ENCODE results near the gene SPATA21. TPM values are rescaled to one million over a fixed set of nuclear protein-coding genes. Genes with fewer than 3 reads are reported as not detected.

The SPATA21 gene
- total RNA-seq, 4 donors from 2014 or later = not detected

DNA sequence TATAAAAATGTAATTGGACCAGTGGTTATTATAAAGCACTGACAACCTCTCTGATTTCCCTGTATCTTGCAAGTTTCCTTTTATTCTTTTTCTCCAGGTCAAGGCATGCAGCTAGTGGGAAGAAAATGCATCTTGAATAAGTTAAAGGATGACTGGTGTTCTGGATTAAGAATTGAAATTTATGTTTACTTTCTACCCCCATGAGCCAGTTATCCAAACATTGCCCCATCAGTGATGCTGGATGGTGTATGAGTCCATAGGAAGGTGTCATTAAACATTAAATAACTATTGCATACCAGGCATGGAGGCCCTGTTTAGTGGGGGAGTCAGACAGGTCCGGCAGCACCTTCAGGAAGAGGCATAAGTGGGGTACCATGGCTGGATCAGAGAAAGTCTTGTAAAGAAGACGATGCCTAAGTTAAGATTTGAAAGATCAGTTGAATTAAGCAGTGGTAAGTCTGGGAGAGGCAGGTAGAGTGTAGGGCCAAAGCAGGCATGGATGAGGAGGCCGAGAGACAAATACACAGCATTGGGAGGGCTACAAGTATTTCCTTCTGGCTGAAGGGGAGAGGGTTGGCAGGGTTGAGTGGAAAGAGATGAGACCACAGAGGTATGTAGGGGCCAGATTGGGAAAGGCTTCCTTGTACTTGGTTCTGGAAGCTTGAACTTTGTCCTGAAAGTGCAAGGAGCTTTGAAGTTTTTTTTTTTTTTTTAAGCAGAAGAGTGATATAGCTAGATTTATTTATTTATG lies 64.5 kb downstream of the SPATA21 start:
- no peaks in the 10 kb centered on the region for H3K27me3 ChIP-seq
- peaks cover 0 to 88% (median 15%) of the 10 kb centered on the region in 4 donors for H3K4me1 ChIP-seq

DNA sequence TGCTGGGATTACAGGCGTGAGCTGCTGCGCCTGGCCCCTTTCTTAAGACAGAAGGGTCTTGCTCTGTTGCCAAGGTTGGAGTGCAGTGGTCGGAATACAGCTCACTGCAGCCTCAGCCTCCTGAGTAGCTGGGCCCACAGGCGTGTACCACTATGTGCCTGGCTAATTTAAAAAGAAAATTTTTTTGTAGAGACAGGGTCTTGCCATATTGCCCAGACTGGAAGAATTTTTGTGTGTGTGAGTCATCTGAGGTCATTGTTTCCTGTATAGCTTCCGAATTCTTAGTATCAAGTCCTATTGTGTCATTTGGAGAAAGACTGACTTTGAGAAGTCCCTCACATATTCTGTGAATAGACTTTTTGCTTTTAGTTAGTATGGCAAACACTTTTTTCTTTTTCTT lies 65.5 kb downstream of the SPATA21 start:
- DNase-seq = no peak
- Histone ChIP-seq H3K4me3 (no peak overlapping the region), H3K27me3 (no peaks in the 10 kb centered on the region), H3K27ac (no peak overlapping the region), H3K9me3 (no peaks in the 10 kb centered on the region), H3K4me1 (peaks cover 0 to 78% (median 15%) of the 10 kb centered on the region in 4 donors), H3K36me3 (no peaks in the 10 kb centered on the region)
- TF ChIP-seq POLR2A (IDR thresholded peaks at IDR 0.05) = no peak
- TF ChIP-seq, protein P1, sequence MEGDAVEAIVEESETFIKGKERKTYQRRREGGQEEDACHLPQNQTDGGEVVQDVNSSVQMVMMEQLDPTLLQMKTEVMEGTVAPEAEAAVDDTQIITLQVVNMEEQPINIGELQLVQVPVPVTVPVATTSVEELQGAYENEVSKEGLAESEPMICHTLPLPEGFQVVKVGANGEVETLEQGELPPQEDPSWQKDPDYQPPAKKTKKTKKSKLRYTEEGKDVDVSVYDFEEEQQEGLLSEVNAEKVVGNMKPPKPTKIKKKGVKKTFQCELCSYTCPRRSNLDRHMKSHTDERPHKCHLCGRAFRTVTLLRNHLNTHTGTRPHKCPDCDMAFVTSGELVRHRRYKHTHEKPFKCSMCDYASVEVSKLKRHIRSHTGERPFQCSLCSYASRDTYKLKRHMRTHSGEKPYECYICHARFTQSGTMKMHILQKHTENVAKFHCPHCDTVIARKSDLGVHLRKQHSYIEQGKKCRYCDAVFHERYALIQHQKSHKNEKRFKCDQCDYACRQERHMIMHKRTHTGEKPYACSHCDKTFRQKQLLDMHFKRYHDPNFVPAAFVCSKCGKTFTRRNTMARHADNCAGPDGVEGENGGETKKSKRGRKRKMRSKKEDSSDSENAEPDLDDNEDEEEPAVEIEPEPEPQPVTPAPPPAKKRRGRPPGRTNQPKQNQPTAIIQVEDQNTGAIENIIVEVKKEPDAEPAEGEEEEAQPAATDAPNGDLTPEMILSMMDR (IDR thresholded peaks at IDR 0.05) = no peak

More for the DNA sequence above, 64.5 kb downstream of the SPATA21 start:
- TF ChIP-seq, protein P1 (IDR thresholded peaks at IDR 0.05) = no peak
- no peak for TF ChIP-seq POLR2A (IDR thresholded peaks at IDR 0.05)
- DNase-seq = no peak
- Histone ChIP-seq H3K27ac (no peak overlapping the region), H3K36me3 (no peaks in the 10 kb centered on the region), H3K4me3 (no peak overlapping the region), H3K9me3 (no peaks in the 10 kb centered on the region)

DNA sequence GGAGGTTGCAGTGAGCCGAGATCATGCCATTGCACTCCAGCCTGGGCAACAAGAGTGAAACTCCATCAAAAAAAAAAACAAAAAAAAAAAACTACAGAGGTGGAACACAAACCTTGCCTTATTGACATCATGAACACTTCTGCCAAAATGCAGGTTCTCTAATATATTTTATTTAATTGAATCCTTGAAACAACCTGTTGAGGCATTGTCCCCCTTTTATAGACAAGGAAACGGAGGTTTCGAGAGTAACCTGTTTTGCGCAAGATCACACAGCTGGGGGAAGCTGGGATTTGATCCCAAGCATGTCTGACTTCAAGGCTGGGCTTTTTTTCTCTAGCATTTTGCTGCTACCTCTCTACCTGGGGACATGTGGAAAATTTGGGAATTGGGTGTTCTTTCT lies 67.4 kb downstream of the SPATA21 start:
- TF ChIP-seq, protein P1 (IDR thresholded peaks at IDR 0.05) = no peak
- no peak for TF ChIP-seq POLR2A (IDR thresholded peaks at IDR 0.05)

DNA sequence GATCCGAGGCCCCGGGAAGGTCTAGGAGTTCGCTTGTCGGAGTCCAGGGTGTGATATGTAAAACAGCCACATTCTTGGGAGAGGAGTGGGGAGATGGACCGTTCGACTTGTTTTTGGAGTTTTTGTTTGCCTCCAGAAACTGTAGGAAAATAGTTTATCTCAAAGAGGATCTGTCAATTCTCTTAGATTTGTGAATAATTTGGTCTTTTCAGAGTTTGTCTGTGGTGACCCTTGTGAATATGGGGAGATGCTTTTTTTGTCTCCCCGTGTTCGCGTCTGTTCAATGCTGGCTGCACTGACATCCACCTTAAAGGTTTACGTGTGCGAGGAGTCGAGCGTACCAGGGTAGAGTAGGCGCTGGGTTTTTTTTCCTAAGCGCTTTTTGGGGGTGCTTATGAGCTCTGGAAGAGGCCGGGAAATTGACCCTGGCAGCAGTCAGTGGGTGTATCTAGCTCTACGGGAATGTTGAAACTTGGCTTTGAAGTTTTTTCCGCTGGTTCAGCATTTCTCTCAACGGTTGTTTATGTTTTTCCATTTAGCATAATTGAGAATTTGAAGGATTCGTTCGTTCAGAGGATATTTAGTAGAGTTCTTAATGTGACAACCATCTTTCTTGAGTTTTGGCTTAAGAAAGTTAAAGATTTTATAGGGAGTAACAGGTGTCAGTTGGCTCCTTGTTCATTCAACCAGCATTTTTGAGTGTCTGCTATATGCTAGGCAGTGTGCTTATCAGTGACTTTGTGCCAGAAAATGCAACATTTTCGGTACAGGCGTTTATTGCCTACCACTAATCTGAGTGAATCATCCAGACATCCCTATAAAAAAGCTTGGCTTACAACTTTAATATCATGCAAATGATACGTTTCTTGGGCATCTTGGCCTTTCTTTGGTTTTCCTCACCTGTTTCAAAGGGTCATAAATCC lies 69.0 kb downstream of the SPATA21 start:
- no peak for TF ChIP-seq POLR2A (IDR thresholded peaks at IDR 0.05)
- TF ChIP-seq, protein P1 (IDR thresholded peaks at IDR 0.05) = no peak
- Histone ChIP-seq H3K9me3 (no peaks in the 10 kb centered on the region), H3K4me1 (peaks cover 0 to 44% (median 10%) of the 10 kb centered on the region in 4 donors), H3K27me3 (no peaks in the 10 kb centered on the region), H3K36me3 (no peaks in the 10 kb centered on the region), H3K27ac (peak overlapping the region; percentile 95 to 98 (median 97)), H3K4me3 (peak overlapping the region; percentile 73 to 96 (median 82))
- DNase-seq = peak in 1 of 3 donors; percentile 51

More for the DNA sequence above, 67.4 kb downstream of the SPATA21 start:
- no peak overlapping the region for H3K27ac ChIP-seq
- peaks cover 0 to 59% (median 10%) of the 10 kb centered on the region in 4 donors for H3K4me1 ChIP-seq
- H3K36me3 ChIP-seq = no peaks in the 10 kb centered on the region
- no peaks in the 10 kb centered on the region for H3K27me3 ChIP-seq
- no peaks in the 10 kb centered on the region for H3K9me3 ChIP-seq
- no peak for DNase-seq
- no peak overlapping the region for H3K4me3 ChIP-seq

DNA sequence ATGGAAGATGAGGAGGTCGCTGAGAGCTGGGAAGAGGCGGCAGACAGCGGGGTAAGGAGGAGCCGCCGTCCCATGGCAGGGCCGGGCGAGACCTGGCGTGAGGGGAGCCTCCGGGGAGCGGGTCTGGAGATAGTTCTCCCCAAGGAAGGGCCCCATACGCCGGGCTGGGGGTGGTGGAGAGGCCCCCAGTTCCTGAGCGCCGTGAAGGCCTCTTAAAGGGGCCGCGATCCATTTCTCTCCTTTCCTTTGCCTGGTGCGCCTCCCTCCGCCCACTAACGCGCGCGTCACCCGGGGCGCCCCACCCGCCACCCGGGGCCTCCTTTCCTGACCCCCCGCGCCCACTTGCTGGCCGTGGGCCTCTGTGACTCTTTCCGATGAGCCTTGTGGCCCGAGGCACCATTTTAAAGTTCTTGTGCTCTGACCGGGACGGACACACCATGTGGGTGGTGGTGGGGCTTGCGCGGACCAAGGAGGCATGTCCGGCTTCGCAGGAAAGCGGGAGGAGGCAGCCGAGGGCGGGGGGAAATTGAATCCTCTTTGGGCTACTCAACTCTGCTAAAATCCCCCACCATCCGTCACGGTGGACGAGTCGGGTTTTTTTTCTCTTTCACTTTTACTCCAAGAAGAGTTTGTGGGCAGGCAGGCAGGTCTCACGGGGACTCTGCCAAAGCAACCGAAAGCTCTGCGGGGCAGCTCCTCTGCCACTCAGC lies 69.8 kb downstream of the SPATA21 start:
- peak in 2 of 3 donors; percentile 79 to 92 for DNase-seq
- H3K27me3 ChIP-seq = no peaks in the 10 kb centered on the region
- H3K27ac ChIP-seq = peak overlapping the region; percentile 95 to 98 (median 97)
- peak overlapping the region; percentile 73 to 96 (median 82) for H3K4me3 ChIP-seq
- peaks cover 0 to 36% (median 7%) of the 10 kb centered on the region in 4 donors for H3K4me1 ChIP-seq
- H3K36me3 ChIP-seq = no peaks in the 10 kb centered on the region
- TF ChIP-seq POLR2A (IDR thresholded peaks at IDR 0.05) = peak; percentile 67 to 80
- TF ChIP-seq, protein P1 (IDR thresholded peaks at IDR 0.05) = peak in 2 of 6 experiments; percentile 0 to 5
- no peaks in the 10 kb centered on the region for H3K9me3 ChIP-seq
